PC-9 (cell line): ENCODE data around the gene SYT2. TPM values are rescaled to one million over a fixed set of nuclear protein-coding genes. Genes with fewer than 3 reads are reported as not detected.
"Not testable (repeated sequence)": the region's sequence is repeated elsewhere in the genome, so short reads cannot be mapped to it uniquely, and the experiment has no call there.

Source experiments
- BruUV-seq: library from RNA; stranded (reverse); fragments of 400-500 nt; replicated peaks from 2 replicates; lab custom pipeline; 2021; lab: Mats Ljungman, UMichigan
- CTCF ChIA-PET: fragments of 300-600 bp; sonication (Branson Sonifier 250); formaldehyde crosslinking; loops from one replicate; lab custom pipeline; 2022; ENCODE audit warnings: antibody characterized with exemption; lab: Charles Lee
- POLR2A ChIA-PET: fragments of 300-600 bp; sonication (Branson Sonifier 250); formaldehyde crosslinking; loops from one replicate; lab custom pipeline; 2022; ENCODE audit warnings: antibody characterized with exemption; ENCODE audit not compliant: unreplicated experiment; lab: Charles Lee
- DNase-seq, 2 experiments: peaks; one replicate each; pipeline versions ENCODE4 v3.0.0 to v3.0.0-alpha.2; 2015 to 2022; ENCODE audit warnings: mixed read lengths in 1 of 2
- H2AFZ ChIP-seq: fragments of 200-600 bp; sonication (generic); 2 replicates; pipeline ENCODE4 v1.8.1; 2017; ENCODE audit warnings: antibody characterized with exemption
- H3F3A ChIP-seq: fragments of 200-600 bp; sonication (generic); 2 replicates; pipeline ENCODE4 v1.8.1; 2017; ENCODE audit warnings: antibody characterized with exemption, mild to moderate bottlenecking, low read depth; ENCODE audit not compliant: insufficient read depth
- H3K27ac ChIP-seq: fragments of 200-600 bp; sonication (generic); 2 replicates; pipeline ENCODE4 v1.6.1; 2016; ENCODE audit warnings: mixed run types
- H3K27me3 ChIP-seq: fragments of 200-600 bp; sonication (generic); 2 replicates; pipeline ENCODE4 v1.6.1; 2016; ENCODE audit warnings: low read depth, mixed run types; ENCODE audit not compliant: insufficient read depth
- H3K36me3 ChIP-seq: fragments of 200-600 bp; sonication (generic); 2 replicates; pipeline ENCODE4 v1.6.1; 2016; ENCODE audit warnings: low read depth, mixed run types
- H3K4me1 ChIP-seq: fragments of 200-600 bp; sonication (generic); replicated peaks from 2 replicates; pipeline ENCODE4 v1.6.1; 2016; ENCODE audit warnings: mixed run types; ENCODE audit not compliant: insufficient read depth
- H3K4me2 ChIP-seq: fragments of 200-600 bp; sonication (generic); 2 replicates; pipeline ENCODE4 v1.6.1; 2017; ENCODE audit warnings: mixed run types
- H3K4me3 ChIP-seq: fragments of 200-600 bp; sonication (generic); 2 replicates; pipeline ENCODE4 v1.6.1; 2016; ENCODE audit warnings: mixed run types
- H3K79me2 ChIP-seq: fragments of 200-600 bp; sonication (generic); 2 replicates; pipeline ENCODE4 v1.6.1; 2017; ENCODE audit warnings: low read depth, mixed run types
- H3K9me2 ChIP-seq: fragments of 200-600 bp; sonication (generic); 2 replicates; pipeline ENCODE4 v1.8.1; 2017; ENCODE audit warnings: mild to moderate bottlenecking; ENCODE audit not compliant: insufficient read depth
- H3K9me3 ChIP-seq: fragments of 200-600 bp; sonication (generic); 2 replicates; pipeline ENCODE4 v1.8.1; 2016; ENCODE audit warnings: low read depth; ENCODE audit not compliant: insufficient read depth
- H4K20me1 ChIP-seq: fragments of 200-600 bp; sonication (generic); 2 replicates; pipeline ENCODE4 v1.8.1; 2017; ENCODE audit not compliant: insufficient read depth
- CTCF ChIP-seq: fragments of 200-600 bp; sonication (generic); conservative IDR thresholded peaks from 2 replicates; pipeline ENCODE4 v1.6.1; 2017; ENCODE audit warnings: mixed run types, antibody characterized with exemption, mild to moderate bottlenecking, moderate library complexity
- EZH2 ChIP-seq: fragments of 200-600 bp; sonication (generic); IDR thresholded peaks from 2 replicates; pipeline ENCODE4 v1.8.0; 2017; ENCODE audit warnings: antibody characterized with exemption, low read depth
- intact Hi-C: fragments of 100-400 bp; cut with micrococcal nuclease; formaldehyde crosslinking; loops from one replicate; pipeline ENCODE4 v1.10.0; 2022; ENCODE audit not compliant: unreplicated experiment
- total RNA-seq: library from RNA; stranded (reverse); gene quantifications from 2 replicates; pipeline ENCODE4 v1.2.3, GENCODE V29; 2021

The SYT2 gene
- total RNA-seq, 1 experiment from 2014 or later, result 0.07 TPM

- Histone ChIP-seq H3K9me2 (no peaks in the 10 kb centered on the region), H3K9me3 (no peaks in the 10 kb centered on the region), H3K79me2 (no peaks in the 10 kb centered on the region), H4K20me1 (no peaks in the 10 kb centered on the region), H3K4me3 (no peak overlapping the region), H3K4me1 (no peaks in the 10 kb centered on the region), H3K4me2 (no peak overlapping the region), H3F3A (no peaks in the 10 kb centered on the region), H3K27me3 (no peaks in the 10 kb centered on the region), H2AFZ (no peak overlapping the region), H3K27ac (no peak overlapping the region), H3K36me3 (no peaks in the 10 kb centered on the region)
- TF ChIP-seq EZH2 (no peak), CTCF (no peak)
- no peak for DNase-seq
- intact Hi-C loops, result no loop called here
- ChIA-PET POLR2A (no interaction called here), CTCF (no interaction called here)
- no TSS peak for BruUV-seq
Measured at GRCh38 chr1:202623075-202623474, 87.2 kb downstream of the SYT2 start.

GRCh38 chr1:202622388-202622787, 87.9 kb downstream of the SYT2 start:
- H3K36me3 ChIP-seq, result no peaks in the 10 kb centered on the region
- H2AFZ ChIP-seq, result no peak overlapping the region
- no peak for DNase-seq
- no peaks in the 10 kb centered on the region for H3K9me3 ChIP-seq
- no peaks in the 10 kb centered on the region for H3K27me3 ChIP-seq
- no TSS peak for BruUV-seq
- H3K4me2 ChIP-seq, result no peak overlapping the region
- POLR2A ChIA-PET, result no interaction called here
- H3F3A ChIP-seq, result no peaks in the 10 kb centered on the region
- intact Hi-C loops, result no loop called here
- no peaks in the 10 kb centered on the region for H3K4me1 ChIP-seq
- no peaks in the 10 kb centered on the region for H4K20me1 ChIP-seq
- H3K4me3 ChIP-seq, result no peak overlapping the region
- H3K9me2 ChIP-seq, result no peaks in the 10 kb centered on the region
- CTCF ChIA-PET, result no interaction called here
- no peaks in the 10 kb centered on the region for H3K79me2 ChIP-seq
- no peak overlapping the region for H3K27ac ChIP-seq
- no peak for TF ChIP-seq EZH2
- no peak for TF ChIP-seq CTCF

- POLR2A ChIA-PET, result interaction anchor here (0.6 kb wide), 1 partner anchor 1422 kb away, joined by 9 read pairs; no protein-coding TSS in a partner anchor
- no peak for TF ChIP-seq EZH2
- TF ChIP-seq CTCF, result no peak
- CTCF ChIA-PET, result no interaction called here
- no peaks in the 10 kb centered on the region for H3K9me2 ChIP-seq
- no peaks in the 10 kb centered on the region for H3K27me3 ChIP-seq
- no peak overlapping the region for H3K4me3 ChIP-seq
- intact Hi-C loops, result no loop called here
- no peak overlapping the region for H3K4me2 ChIP-seq
- no peaks in the 10 kb centered on the region for H3K79me2 ChIP-seq
- BruUV-seq, result no TSS peak
- no peaks in the 10 kb centered on the region for H3K4me1 ChIP-seq
- no peaks in the 10 kb centered on the region for H3F3A ChIP-seq
- H3K36me3 ChIP-seq, result no peaks in the 10 kb centered on the region
- DNase-seq, result no peak
- no peaks in the 10 kb centered on the region for H3K9me3 ChIP-seq
- H4K20me1 ChIP-seq, result no peaks in the 10 kb centered on the region
- H2AFZ ChIP-seq, result no peak overlapping the region
- no peak overlapping the region for H3K27ac ChIP-seq
Measured at GRCh38 chr1:202621446-202621845, 88.8 kb downstream of the SYT2 start.

- H3K4me1 ChIP-seq, H3K79me2 ChIP-seq, H3K4me3 ChIP-seq, H3K4me2 ChIP-seq, CTCF ChIA-PET, DNase-seq, H3F3A ChIP-seq, BruUV-seq, H3K9me2 ChIP-seq, H2AFZ ChIP-seq, H4K20me1 ChIP-seq, H3K36me3 ChIP-seq, H3K27me3 ChIP-seq, POLR2A ChIA-PET, intact Hi-C loops, H3K27ac ChIP-seq, H3K9me3 ChIP-seq: not testable (repeated sequence)
Measured at GRCh38 chr1:202620036-202620435, 90.2 kb downstream of the SYT2 start.
